H9 (cell line): Measurements from ENCODE around the gene IL20. TPM values are rescaled to one million over a fixed set of nuclear protein-coding genes. Genes with fewer than 3 reads are reported as not detected.

Experiments
- DNase-seq: peaks from one replicate; pipeline ENCODE4 v3.0.0-alpha.2; 2017
- H2AFZ ChIP-seq: one replicate; pipeline ENCODE4 v1.6.1; 2013; ENCODE audit warnings: mild to moderate bottlenecking, low read length, control low read depth, moderate library complexity
- H2AK5ac ChIP-seq: 2 replicates; pipeline ENCODE4 v1.6.1; 2013; ENCODE audit warnings: low read length, control low read depth, mixed read lengths; ENCODE audit not compliant: insufficient read length
- H2BK120ac ChIP-seq: one replicate; pipeline ENCODE4 v1.6.1; 2013; ENCODE audit warnings: low read depth, mild to moderate bottlenecking, low read length, control low read depth, inconsistent platforms; ENCODE audit not compliant: poor library complexity, severe bottlenecking
- H2BK12ac ChIP-seq: 2 replicates; pipeline ENCODE4 v1.6.1; 2013; ENCODE audit warnings: low read length, control low read depth, mixed read lengths, low read depth; ENCODE audit not compliant: insufficient read length
- H2BK15ac ChIP-seq: 2 replicates; pipeline ENCODE4 v1.6.1; 2013; ENCODE audit warnings: low read depth, low read length, control low read depth
- H2BK20ac ChIP-seq: one replicate; pipeline ENCODE4 v1.6.1; 2013; ENCODE audit warnings: low read depth, mild to moderate bottlenecking, low read length, control low read depth, inconsistent platforms; ENCODE audit not compliant: poor library complexity, severe bottlenecking
- H2BK5ac ChIP-seq: 2 replicates; pipeline ENCODE4 v1.6.1; 2013; ENCODE audit warnings: low read length, control low read depth, mixed read lengths; ENCODE audit not compliant: insufficient read length
- H3K14ac ChIP-seq: 2 replicates; pipeline ENCODE4 v1.6.1; 2013; ENCODE audit warnings: low read length, control low read depth; ENCODE audit not compliant: insufficient read depth
- H3K18ac ChIP-seq: 2 replicates; pipeline ENCODE4 v1.6.1; 2013; ENCODE audit warnings: low read depth, mild to moderate bottlenecking, mixed read lengths, low read length, control low read depth; ENCODE audit not compliant: insufficient read length
- H3K23ac ChIP-seq: 2 replicates; pipeline ENCODE4 v1.6.1; 2013; ENCODE audit warnings: low read length, control low read depth, mixed read lengths, low read depth; ENCODE audit not compliant: insufficient read length
- H3K23me2 ChIP-seq: 2 replicates; pipeline ENCODE4 v1.6.1; 2013; ENCODE audit warnings: low read depth, mild to moderate bottlenecking, mixed read lengths, low read length, control low read depth; ENCODE audit not compliant: insufficient read length, poor library complexity, severe bottlenecking
- H3K27ac ChIP-seq: 2 replicates; pipeline ENCODE4 v1.5.1; 2013; ENCODE audit warnings: low read length, control low read depth, mixed read lengths, low read depth; ENCODE audit not compliant: insufficient read length
- H3K27me3 ChIP-seq: 2 replicates; pipeline ENCODE4 v1.6.1; 2013; ENCODE audit warnings: low read length, control low read depth, inconsistent platforms; ENCODE audit not compliant: insufficient read depth
- H3K4ac ChIP-seq: 2 replicates; pipeline ENCODE4 v1.6.1; 2013; ENCODE audit warnings: low read depth, mild to moderate bottlenecking, control low read depth, inconsistent platforms, low read length, moderate library complexity
- H3K4me1 ChIP-seq: 2 replicates; pipeline ENCODE4 v1.6.1; 2013; ENCODE audit warnings: low read length, control low read depth, inconsistent platforms; ENCODE audit not compliant: insufficient read depth
- H3K4me2 ChIP-seq: 2 replicates; pipeline ENCODE4 v1.6.1; 2013; ENCODE audit warnings: low read length, control low read depth, mixed read lengths; ENCODE audit not compliant: insufficient read length, insufficient read depth
- H3K56ac ChIP-seq: 2 replicates; pipeline ENCODE4 v1.6.1; 2013; ENCODE audit warnings: low read depth, mild to moderate bottlenecking, mixed read lengths, low read length, control low read depth; ENCODE audit not compliant: insufficient read length
- H3K79me1 ChIP-seq: 2 replicates; pipeline ENCODE4 v1.6.1; 2013; ENCODE audit warnings: low read depth, mild to moderate bottlenecking, moderate library complexity, low read length, control low read depth, inconsistent platforms; ENCODE audit not compliant: insufficient read depth, poor library complexity, severe bottlenecking
- H3K79me2 ChIP-seq: 2 replicates; pipeline ENCODE4 v1.6.1; 2013; ENCODE audit warnings: low read length, control low read depth, inconsistent platforms; ENCODE audit not compliant: insufficient read depth
- H3K9ac ChIP-seq: 2 replicates; pipeline ENCODE4 v1.6.1; 2013; ENCODE audit warnings: low read length, control low read depth, mixed read lengths; ENCODE audit not compliant: insufficient read length; ENCODE audit errors: extremely low read depth
- H3K9me3 ChIP-seq: one replicate; pipeline ENCODE4 v1.6.1; 2013; ENCODE audit warnings: low read depth, low read length, inconsistent platforms; ENCODE audit not compliant: control insufficient read depth
- H3T11ph ChIP-seq: one replicate; pipeline ENCODE4 v1.6.1; 2013; ENCODE audit warnings: mild to moderate bottlenecking, low read length, control low read depth, inconsistent platforms
- H4K20me1 ChIP-seq: one replicate; pipeline ENCODE4 v1.6.1; 2013; ENCODE audit not compliant: control insufficient read depth, insufficient read length, insufficient read depth
- H4K5ac ChIP-seq: 2 replicates; pipeline ENCODE4 v1.6.1; 2013; ENCODE audit warnings: low read depth, mild to moderate bottlenecking, mixed read lengths, low read length, control low read depth; ENCODE audit not compliant: insufficient read length
- H4K8ac ChIP-seq: replicated peaks from 2 replicates; pipeline ENCODE4 v1.6.1; 2013; ENCODE audit warnings: low read length, control low read depth, mixed read lengths, low read depth; ENCODE audit not compliant: insufficient read length
- H4K91ac ChIP-seq: 2 replicates; pipeline ENCODE4 v1.6.1; 2013; ENCODE audit warnings: low read depth, mild to moderate bottlenecking, moderate library complexity, mixed read lengths, low read length, control low read depth; ENCODE audit not compliant: insufficient read length
- H3K27ac Mint-ChIP-seq, 3 experiments: 2 replicates in 2 of 3; 3 replicates in 1 of 3; pipeline ENCODE4 v1.8.0; 2020 to 2021; ENCODE audit warnings: mixed read lengths in 3 of 3, mild to moderate bottlenecking in 1 of 3, moderate library complexity in 1 of 3
- H3K27me3 Mint-ChIP-seq: 2 replicates; pipeline ENCODE4 v1.8.0; 2021; ENCODE audit warnings: low read depth, mild to moderate bottlenecking, moderate library complexity, mixed read lengths
- H3K36me3 Mint-ChIP-seq, 3 experiments: 2 replicates in 2 of 3; 3 replicates in 1 of 3; pipeline ENCODE4 v1.8.0; 2020 to 2021; ENCODE audit warnings: low read depth in 3 of 3, mixed read lengths in 3 of 3; ENCODE audit not compliant: insufficient read depth in 1 of 3
- H3K4me1 Mint-ChIP-seq, 2 experiments: 2 replicates each; pipeline ENCODE4 v1.8.0; 2020; ENCODE audit warnings: mixed read lengths in 2 of 2
- H3K4me3 Mint-ChIP-seq, 2 experiments: 2 replicates in 1 of 2; 3 replicates in 1 of 2; pipeline ENCODE4 v1.8.0; 2020 to 2021; ENCODE audit warnings: mild to moderate bottlenecking in 2 of 2, mixed read lengths in 2 of 2, moderate library complexity in 1 of 2
- H3K9me3 Mint-ChIP-seq, 2 experiments: 2 replicates in 1 of 2; 3 replicates in 1 of 2; pipeline ENCODE4 v1.8.0; 2020; ENCODE audit warnings: mild to moderate bottlenecking in 2 of 2, mixed read lengths in 2 of 2, moderate library complexity in 1 of 2
- WGBS: extraction: QIAGEN DNeasy Blood & Tissue Kit; methylation state at CpG from one replicate; pipeline ENCODE4 v1.1.7; 2013; ENCODE audit warnings: missing lambda C conversion rate, low lambda C conversion rate, mixed read lengths; ENCODE audit not compliant: insufficient read length; ENCODE audit errors: extremely low coverage; 5-methylcytosine and 5-hydroxymethylcytosine counted together
- total RNA-seq: library from RNA; stranded (reverse); gene quantifications from 2 replicates; pipeline ENCODE4 v1.2.1, GENCODE V29; 2021
- TF ChIP-seq, protein P1 (sequence below): fragments of 200-600 bp; sonication (generic); conservative IDR thresholded peaks from 3 replicates; pipeline ENCODE4 v1.8.0; 2021; ENCODE audit warnings: antibody characterized with exemption, mild to moderate bottlenecking

The IL20 gene
- total RNA-seq, 1 experiment from 2014 or later: not detected

DNA sequence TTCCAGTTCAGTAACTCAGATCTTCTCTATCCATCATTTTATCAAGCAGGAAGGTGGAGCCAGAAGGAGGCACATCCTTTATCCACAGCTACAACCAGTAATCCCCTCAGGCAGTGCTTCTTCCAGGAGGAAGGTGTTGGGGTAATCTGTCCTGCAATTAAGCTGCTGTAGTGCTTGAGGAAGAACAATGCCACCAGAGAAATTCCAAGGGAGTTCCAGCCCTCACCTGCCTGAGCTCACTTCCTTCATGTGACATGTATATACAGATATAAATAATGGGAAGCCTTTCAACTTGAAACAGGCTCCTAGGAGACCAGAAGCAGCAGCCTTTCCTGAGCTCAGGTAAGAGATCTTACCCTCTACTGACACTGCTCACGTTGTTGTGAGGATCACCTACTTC lies 2.2 kb upstream of the IL20 start:
- H3K9me3 ChIP-seq: no peaks in the 10 kb centered on the region
- no peak overlapping the region for H4K8ac ChIP-seq
- H3K79me1 ChIP-seq: no peaks in the 10 kb centered on the region
- H3K27ac ChIP-seq: no peak overlapping the region
- H4K20me1 ChIP-seq: no peaks in the 10 kb centered on the region
- DNase-seq: no peak
- no peak overlapping the region for H3K4ac ChIP-seq
- Mint-ChIP-seq H3K27ac (no peak overlapping the region), H3K4me1 (no peaks in the 10 kb centered on the region; a peak in 1 of 4 replicates), H3K36me3 (no peaks in the 10 kb centered on the region), H3K9me3 (no peaks in the 10 kb centered on the region), H3K27me3 (peaks cover 33% of the 10 kb centered on the region), H3K4me3 (no peak overlapping the region)
- H3K27me3 ChIP-seq: no peaks in the 10 kb centered on the region
- H2BK120ac ChIP-seq: no peak overlapping the region
- 0 out of 2 replicates have a peak, but pooled peaks cover 1% of the 10 kb centered on the region for H3K79me2 ChIP-seq
- H3K14ac ChIP-seq: no peak overlapping the region
- no peak overlapping the region for H3K56ac ChIP-seq
- H2BK15ac ChIP-seq: no peak overlapping the region
- H3T11ph ChIP-seq: no peak overlapping the region
- TF ChIP-seq, protein P1, sequence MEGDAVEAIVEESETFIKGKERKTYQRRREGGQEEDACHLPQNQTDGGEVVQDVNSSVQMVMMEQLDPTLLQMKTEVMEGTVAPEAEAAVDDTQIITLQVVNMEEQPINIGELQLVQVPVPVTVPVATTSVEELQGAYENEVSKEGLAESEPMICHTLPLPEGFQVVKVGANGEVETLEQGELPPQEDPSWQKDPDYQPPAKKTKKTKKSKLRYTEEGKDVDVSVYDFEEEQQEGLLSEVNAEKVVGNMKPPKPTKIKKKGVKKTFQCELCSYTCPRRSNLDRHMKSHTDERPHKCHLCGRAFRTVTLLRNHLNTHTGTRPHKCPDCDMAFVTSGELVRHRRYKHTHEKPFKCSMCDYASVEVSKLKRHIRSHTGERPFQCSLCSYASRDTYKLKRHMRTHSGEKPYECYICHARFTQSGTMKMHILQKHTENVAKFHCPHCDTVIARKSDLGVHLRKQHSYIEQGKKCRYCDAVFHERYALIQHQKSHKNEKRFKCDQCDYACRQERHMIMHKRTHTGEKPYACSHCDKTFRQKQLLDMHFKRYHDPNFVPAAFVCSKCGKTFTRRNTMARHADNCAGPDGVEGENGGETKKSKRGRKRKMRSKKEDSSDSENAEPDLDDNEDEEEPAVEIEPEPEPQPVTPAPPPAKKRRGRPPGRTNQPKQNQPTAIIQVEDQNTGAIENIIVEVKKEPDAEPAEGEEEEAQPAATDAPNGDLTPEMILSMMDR: no peak
- no peak overlapping the region for H2BK5ac ChIP-seq
- no peak overlapping the region for H2AK5ac ChIP-seq
- H2BK12ac ChIP-seq: no peak overlapping the region
- H3K23me2 ChIP-seq: no peaks in the 10 kb centered on the region
- no peaks in the 10 kb centered on the region for H3K4me1 ChIP-seq
- no peak overlapping the region for H3K9ac ChIP-seq
- no peak overlapping the region for H4K91ac ChIP-seq
- no peak overlapping the region for H2BK20ac ChIP-seq
- H4K5ac ChIP-seq: no peak overlapping the region
- H3K4me2 ChIP-seq: no peak overlapping the region
- no peak overlapping the region for H2AFZ ChIP-seq
- no peak overlapping the region for H3K18ac ChIP-seq
- H3K23ac ChIP-seq: no peak overlapping the region
- WGBS: no CpG with 5 or more reads among the region's 1 CpG
